Middle frontal gyrus (tissue), 1 donor: ENCODE measurements around the gene ITPRID2.

ENCODE experiments used
- DNase-seq: peaks from one replicate; pipeline ENCODE4 v3.0.0-alpha.2; 2015; ENCODE audit warnings: low spot score; ENCODE audit errors: extremely low spot score

ITPRID2 gene

GRCh38 chr2:181891258-181891965 is at the start of gene ITPRID2:
Gene ITPRID2, plus strand, starts transcription at chr2:181891730. Its CDS starts 337 bp downstream, at chr2:181892067.
- peak; percentile 75 for DNase-seq

DNA sequence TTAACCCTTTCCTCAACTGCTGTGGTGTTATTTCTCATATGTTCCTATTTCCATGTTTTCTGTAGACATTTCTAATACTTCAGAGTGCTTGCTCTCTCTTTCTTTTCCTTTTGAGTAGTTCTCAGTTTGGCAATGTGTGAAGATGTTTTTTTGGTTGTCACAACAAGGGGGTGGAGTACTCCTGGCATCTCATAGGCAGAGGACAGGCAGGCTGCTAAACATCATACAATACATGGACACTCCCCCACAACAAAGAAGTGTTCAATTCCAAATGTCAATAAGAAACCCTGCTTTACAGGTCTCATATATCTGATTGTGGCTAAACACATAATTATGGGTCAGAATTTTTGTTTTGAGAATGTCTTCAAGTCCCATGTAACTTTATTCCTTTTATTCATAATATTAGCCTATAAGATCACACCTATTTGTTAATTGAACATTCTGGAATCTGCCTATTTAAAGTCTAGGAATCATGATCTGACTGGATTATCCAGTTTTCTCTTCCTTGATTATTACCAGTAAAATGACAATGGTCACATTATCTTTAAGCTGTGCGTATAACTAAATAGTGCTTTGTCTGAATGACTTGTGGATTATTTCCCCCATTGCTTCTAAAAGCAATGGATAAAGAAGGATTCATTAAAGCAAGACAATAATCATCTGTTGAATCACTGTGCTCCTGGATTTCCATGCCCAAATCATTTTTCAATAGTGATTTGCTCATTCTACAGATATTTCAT is 46.8 kb upstream of the ITPRID2 start:
- DNase-seq, result no peak

DNA sequence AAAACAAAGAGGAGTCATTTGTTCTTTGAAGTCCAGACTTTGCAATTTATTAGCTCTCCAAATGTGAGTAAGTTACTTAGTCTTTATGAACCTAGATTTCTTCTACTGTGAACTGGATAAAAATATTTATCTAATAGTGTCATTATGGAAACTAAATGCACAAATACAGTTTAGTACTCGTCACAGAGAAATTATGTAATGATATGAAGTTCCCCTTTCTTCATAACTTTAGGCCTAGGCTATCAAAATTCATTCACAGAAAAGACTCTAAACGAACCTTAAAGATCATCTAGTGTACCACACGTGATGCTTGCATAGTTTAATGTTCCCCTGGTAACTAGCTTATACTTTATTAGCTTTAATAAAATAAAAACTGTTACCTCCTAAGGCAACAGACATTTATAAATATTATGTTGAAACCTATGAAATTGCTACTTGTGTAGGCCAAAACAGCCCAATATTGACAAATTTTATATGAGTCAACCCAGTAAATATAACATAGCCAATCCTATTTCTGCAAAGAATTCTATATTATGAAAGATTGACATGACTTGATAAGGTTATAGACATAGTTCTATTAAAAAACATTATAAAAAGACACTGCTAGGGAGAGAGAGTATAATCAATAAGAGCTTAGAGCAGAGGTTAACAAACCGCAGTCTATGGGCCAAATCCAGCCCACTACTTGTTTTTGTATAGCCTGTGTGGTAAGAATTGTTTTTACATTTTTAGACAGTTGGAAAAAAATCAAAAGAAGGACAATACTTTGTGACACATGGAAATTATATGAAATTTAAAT is 44.9 kb upstream of the ITPRID2 start:
- no peak for DNase-seq

DNA sequence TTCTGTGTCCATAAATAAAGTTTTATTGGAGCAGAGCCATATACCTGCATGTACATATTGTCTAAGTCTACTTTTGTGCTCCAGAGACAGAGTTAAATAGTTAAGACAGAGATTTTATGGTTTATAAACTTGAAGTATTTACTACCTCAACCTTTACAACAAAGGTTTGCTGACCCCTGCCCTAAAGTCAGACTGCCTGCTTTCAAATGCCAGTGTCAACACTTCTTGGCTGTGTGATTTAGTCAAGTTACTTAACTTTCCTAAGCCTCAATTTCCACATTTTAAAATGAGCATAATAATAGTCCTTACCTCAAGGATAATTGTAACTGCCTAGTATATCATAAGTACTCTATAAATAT is 44.4 kb upstream of the ITPRID2 start:
- DNase-seq, result no peak

- DNase-seq, result no peak
Measured at GRCh38 chr2:181847702-181848101, 43.8 kb upstream of the ITPRID2 start.

DNA sequence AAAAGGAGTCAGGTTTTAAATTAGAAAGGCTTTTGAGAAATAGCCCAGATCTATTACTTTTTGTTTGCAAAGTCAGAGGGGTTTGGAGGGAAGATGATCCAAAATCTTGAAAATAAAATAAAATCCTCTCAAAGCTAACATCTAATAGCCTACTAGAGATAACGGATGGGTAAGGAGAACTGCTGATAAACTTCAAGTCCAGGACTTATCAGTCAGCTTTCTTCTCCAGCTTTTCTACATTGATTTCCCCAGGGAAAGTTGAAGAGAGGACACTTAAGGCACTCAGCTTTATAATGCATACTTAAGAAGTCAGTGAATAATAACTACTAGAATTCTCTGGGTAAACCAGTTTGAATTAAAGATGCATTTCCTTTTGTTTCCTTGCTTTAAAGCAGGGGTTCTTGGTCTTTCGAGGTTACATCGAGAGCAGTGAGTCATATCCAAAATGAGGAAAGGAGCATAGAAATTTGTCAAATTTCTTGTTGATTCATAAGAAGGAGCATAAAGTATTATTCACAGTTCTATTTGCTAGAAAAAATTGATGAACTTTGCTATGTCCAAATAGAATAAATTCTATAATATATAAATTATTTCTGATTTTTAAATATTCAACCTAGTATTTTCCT is 43.2 kb upstream of the ITPRID2 start:
- DNase-seq, result no peak

DNA sequence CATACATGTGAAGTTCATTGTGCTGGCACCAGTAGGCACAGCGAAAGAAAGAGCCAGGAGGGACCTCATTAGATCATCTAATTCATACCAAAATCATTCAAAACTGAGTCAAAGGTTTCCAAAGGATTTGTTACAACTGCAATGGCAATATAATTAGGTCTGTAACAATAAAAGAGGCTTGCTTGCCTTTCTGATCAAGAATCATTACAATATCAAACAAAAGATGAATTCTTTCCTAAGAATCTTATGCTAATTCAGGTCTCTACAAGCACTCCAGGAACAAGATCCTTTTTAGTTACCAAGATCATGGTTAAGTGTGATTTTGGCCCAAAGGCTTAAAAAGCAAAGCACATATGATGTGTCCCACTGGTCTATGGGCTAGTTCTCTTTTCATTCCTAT is 41.9 kb upstream of the ITPRID2 start:
- DNase-seq, result no peak

DNA sequence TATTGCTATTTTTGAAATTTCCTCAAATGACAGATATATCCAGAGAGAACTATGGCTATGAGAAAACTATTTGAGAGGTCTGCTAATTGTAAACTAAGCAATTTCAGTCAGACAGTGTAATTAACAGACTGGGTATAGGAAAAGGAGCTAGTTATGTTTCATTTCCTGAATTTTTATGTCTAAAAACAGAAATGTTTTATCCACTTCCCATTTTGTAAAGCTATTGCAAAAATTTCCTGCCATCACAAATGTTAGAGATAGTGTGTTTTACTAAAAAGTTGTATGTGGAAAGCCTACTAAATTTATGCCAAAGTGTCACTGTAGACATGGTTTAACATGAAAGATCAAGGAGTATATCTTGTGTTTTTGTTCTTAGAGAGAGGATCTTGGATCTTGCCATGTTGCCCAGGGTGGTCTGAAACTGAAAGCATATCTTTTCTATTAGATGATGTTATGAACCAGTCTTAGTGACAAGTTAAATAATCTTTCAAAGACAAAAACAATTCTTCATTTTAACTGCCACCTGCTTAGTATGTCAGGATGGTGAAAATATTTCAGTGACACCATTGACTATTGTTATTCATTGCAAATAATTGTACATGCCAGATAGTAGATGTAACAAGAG is 40.5 kb upstream of the ITPRID2 start:
- no peak for DNase-seq

GRCh38 chr2:181851726-181852125 is 39.8 kb upstream of the ITPRID2 start:
- DNase-seq, result no peak

DNA sequence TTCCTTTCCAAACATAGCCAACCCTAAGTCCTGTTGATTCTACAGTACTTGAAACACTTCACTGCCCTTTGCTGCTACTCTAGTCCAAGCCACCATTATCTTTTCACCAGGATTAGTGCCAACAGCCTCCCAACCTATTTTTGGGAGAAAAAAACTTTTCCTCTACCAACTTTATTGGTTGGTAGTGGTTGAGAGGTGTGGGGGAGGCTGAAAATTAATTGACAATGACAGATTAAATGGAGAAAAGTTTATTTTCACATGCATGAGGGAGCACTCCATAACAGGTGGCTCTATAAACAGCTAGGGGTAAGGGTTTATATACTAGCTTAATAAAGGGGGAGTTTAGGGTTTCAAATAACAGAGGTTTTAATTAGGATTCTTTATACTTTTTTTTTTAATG is 37.8 kb upstream of the ITPRID2 start:
- DNase-seq, result no peak

DNA sequence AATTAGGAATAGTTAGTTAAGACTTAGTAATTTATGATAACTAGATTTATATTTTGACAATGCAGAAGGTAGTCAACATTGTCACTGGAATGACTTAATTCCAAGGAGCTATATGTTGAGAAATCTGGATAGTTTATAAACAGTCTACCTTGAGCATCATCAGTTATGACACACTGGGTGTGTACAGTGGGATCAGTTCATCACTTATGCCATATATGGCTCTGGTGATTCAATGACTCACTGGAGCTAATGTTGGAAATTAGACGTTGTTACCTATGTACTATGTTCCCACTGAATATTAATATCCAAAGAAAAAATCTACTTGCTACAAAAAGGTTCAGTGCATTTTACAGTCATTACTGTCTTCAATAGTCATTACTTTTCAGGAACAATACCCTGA is 34.0 kb upstream of the ITPRID2 start:
- no peak for DNase-seq

GRCh38 chr2:181858600-181858999 is 32.9 kb upstream of the ITPRID2 start:
- DNase-seq, result no peak

DNA sequence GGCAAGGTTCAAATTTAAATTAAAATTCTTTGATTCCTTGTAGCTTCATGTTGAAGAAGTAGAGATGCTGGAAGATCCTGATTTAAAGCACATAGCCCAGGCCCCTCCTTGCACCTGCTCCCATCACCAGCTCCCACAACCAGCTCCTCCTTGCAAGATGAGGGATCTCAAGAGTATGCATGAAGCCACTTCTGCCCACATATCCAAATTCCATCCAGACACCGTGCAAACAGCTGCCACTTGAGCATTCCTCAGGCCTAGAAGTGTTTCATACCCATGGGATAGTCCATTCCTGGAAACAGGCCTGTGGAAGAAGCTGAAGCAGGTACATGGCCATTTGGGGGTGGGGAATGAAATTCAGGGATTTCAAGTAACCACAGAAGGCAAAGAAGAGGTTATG is 32.4 kb upstream of the ITPRID2 start:
- DNase-seq, result no peak

DNA sequence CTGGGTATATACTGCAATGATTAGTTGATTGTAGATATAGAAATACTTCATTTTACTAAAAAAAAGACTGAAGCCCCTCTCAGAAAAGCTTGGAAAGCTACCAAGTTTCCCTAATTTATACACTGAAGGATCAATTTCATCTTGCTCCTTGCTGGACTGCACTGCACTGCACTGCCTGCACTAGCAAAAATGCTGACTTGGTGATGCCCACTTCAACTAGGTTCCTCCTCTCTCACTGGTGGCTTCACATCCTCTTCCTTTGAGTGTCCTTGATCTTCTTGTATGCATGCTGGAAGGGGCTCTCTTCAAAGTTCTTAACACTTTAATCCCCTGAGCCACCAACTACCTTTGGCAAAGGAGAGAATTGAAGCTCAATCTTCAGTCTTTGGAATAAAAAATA is 31.7 kb upstream of the ITPRID2 start:
- no peak for DNase-seq

GRCh38 chr2:181861379-181861778 is 30.2 kb upstream of the ITPRID2 start:
- no peak for DNase-seq

DNA sequence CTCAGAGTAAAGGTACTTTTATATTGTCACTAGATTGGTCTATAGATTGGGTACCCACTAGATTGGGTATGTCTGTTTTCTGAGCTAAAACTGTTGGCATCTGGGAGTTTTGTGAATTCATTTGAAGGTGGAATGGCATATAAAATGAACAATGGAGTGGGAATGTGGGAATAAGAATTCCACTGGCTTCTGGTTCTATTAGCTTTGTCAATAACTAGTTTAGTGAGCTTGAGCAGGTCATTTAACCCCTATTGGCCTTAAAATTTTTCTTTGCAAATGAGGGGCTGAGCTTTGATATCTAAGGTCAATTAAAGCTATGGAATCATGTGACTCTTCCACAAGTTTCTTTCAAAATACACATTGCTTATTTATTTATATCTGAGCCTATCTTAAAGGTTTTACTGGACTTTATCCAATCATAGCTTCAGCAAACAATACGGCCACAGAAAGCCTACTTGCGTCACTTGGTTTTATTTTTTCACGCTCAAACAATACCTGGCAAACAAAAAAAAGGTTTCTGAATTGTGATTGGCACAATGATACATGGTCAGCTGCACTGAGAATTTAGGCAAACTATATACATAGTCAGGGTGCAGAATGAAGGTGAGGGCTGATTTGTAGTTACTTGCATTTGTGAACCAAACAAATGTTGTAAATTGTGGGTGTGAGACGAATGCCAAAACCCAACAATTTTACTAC is 28.8 kb upstream of the ITPRID2 start:
- no peak for DNase-seq

GRCh38 chr2:181872178-181872577 is 19.4 kb upstream of the ITPRID2 start:
- DNase-seq, result no peak

GRCh38 chr2:181876614-181877063 is 14.9 kb upstream of the ITPRID2 start:
- no peak for DNase-seq

DNA sequence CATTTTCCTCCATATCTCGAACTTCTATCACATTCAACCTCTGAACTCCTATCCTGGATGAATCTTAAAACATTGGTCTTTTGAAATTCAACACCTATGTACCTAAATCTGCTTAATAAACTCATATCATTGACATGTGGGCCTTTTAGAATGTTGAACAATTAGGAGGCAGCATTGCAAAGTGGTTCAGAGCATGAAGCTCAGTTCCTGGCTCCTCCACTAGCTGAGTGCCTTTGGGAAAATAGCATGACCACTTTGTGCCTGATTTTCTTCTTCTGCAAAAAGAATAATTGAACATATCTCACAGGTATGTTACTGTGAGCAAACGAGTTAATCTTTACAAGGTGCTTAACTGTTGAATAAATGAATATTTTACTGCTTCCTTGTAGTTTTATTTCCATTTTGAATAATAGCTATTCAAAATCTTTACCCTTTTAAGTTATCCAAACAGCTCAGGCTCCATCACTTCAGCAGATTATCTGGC is 14.3 kb upstream of the ITPRID2 start:
- no peak for DNase-seq

DNA sequence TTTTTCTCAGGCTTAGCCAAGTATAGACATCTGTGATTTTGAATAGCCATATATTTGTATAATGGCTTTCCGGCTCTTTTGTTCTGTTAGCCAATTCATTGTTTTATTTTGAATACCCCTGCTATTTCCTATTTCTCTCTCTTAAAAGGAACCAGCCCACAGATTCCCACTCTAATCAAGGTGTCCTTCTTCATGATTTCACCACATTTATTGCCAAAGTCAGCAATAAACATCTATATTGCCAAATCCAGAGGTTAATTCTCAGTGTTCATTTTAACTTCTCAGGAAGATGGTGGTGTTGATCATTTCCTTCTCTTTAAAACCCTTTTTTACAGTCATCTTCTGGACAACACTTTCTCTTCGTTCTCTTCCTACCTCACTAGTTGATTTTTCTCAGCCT is 13.1 kb upstream of the ITPRID2 start:
- DNase-seq, result no peak
